GM19372 (cell line): Measurements from ENCODE around the gene RPL38.

Source experiments
- ATAC-seq: cut with Tn5 transposase; IDR thresholded peaks from one replicate; pipeline ENCODE4 v1.9.1; 2021; ENCODE audit warnings: mild to moderate bottlenecking, low read depth, moderate library complexity; ENCODE audit not compliant: unreplicated experiment

The RPL38 gene

DNA sequence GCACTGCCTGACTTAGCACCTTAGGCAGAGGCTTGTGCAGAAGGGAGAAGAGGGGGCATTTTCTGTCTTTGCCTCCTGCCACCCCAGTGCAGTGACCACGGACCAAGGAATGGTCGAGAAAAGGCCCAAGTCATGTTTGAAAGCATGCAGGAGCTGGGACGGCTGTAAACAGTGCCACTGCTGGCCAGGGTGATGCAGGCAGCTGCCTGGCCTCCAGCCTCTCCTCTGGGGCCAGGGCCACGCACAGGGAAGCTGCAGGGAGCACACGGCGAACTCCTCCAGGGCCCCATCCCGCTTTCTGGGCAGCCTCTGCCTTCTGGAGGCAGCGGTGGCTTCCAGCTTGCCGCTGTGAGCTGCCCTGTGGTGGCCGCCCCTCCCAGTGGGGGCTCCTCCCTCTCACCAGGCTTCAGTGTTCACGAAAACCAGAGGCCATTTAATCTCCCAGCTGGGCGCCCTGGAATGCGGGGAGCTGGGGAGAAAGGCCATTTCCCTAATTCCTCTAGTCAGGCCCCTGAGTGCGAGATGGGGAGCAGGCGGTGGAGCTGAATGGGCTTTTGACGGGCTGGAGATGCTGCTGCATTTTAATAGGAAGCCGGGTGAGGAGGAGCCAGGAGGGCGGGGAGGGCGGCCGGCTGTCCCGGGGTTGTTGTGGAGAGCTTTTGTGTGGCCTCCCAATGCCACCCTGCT is 41.8 kb downstream of the RPL38 start:
- ATAC-seq = no peak

DNA sequence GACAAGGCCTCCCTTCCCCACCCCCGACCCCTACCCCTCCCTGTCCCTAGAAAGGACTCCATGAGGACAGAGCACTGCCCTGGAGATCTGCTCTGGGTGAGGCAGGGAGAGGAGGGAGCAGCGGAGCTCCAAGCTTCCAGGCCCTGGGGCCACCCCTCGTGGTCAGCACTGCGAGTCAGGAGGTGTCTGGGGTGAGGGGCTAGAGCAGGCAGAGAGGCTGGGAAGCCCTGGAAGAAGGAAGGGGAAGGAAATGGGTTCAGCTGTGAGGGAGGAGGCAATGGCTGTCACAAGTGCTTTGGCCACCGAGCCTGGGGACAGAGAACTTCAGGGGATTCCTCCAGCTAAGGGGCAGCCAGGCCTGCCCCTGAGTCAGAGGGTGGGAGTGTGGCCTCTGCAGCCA is 42.4 kb downstream of the RPL38 start:
- ATAC-seq = no peak

DNA sequence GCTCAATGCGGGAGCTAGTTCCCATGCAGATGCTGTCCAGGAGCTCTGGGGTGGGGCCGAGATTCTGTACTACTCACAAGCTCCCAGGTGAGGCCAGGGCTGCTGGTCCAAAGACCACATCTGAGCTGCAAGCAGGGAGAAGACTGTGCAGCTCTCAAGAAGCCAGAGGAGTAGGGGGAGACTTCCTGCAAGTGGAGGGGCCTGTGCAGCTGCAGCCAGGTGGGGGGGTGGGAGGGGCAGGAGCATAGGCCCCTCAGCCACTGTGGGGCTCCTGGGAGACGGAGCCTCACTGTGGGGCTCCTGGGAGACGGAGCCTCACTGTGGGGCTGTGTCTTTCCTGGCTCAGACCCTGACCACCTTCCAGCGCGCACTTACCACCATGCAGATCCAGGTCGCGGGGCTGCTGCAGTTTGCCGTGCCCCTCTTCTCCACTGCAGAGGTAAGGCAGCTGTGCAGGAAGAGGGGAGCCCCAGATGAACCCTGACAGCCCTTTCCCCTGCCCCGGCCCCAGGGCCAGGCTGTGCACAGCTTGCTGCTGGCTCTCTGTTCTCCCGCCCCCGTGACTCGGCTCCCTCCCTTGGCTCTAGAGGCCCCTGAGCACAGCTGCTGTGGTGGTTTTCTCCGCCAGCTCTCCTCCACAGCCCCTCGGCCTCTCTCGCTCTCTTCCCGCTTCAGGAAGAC is 46.3 kb downstream of the RPL38 start:
- no peak for ATAC-seq

DNA sequence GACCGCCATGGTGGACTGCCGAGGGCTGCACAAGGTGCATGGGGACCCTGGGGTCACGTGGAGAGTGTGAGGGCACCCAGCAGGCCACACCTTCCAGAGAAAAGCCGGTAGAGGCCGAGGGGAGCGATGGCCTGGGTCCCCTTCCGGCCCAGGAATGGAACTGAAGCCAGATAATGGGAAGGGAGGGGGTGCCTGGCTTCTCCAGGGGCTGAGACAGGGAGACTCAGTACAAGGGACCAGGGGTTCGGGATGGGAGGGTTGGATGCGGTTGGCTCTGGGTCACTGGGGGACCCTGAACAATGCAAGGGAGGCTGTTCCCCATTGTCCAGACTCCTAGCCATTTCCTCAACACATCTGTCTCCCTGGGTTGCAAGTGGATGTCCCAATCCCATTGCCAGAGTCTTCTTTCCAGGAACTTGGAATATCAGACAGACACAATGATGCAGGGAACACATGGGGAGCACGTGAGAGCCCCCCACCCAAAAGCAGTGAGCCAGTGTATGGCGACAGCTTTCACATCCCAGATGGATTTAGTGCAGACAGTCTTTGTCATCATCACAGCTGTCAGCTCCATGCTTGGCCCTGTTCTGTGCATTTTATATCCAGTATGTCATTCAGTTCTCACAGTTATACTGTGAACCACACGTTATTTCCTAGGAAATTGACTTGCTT is 47.0 kb downstream of the RPL38 start:
- no peak for ATAC-seq

DNA sequence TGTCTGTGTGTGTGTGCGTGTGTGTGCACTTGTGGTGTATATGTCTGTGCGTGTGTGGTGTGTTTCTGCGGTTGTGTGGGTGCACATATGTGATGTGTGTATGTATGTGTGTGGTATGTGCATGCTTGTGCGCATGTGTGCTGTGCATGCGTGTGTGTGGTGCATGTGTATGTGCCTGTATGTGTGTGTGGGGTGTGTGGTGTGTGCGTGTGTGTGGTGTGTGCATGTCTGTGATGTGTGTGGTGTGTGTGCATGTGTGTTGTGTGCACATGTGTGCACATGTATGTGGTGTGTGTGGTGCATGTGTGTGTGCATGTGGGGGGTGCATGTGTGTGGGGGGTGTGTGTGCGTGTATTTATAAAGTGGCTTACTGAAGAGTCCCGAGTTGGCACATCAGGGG is 47.6 kb downstream of the RPL38 start:
- ATAC-seq = no peak

DNA sequence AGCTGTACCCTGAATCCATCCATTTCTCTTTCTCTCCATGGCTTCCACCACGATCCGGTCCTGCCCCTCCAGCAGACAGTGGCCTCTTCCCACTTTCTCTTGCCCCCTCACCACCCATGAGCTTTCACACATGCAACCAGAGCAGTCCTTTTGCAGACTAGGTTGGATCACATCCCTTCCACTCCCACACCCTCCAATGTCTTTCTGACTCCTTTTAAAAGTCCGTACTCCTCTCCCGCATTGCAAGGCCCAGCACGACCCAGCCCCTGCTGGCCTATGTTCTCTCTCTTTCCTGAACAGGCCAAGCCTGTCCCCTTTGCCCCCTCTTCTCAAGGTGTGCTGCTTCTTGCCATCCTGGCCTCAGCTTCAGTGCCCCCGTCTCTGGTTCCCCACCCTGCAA is 48.1 kb downstream of the RPL38 start:
- ATAC-seq = no peak

DNA sequence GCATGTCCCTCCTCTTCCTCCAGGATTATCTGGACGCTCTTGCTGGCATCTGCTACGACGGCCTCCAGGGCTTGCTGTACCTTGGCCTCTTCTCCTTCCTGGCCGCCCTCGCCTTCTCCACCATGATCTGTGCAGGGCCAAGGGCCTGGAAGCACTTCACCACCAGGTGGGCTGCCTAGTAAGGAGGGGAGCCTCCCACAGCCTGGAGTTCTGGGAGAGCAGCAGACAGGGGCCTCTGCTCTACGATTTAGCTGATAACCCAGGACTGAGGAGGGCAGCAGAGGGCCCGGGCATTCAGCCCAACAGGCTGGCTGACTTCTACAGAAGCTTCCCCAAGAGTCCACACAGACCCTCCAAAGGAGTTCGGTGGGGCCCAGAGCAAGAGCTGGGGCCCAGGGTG is 48.7 kb downstream of the RPL38 start:
- ATAC-seq = no peak

DNA sequence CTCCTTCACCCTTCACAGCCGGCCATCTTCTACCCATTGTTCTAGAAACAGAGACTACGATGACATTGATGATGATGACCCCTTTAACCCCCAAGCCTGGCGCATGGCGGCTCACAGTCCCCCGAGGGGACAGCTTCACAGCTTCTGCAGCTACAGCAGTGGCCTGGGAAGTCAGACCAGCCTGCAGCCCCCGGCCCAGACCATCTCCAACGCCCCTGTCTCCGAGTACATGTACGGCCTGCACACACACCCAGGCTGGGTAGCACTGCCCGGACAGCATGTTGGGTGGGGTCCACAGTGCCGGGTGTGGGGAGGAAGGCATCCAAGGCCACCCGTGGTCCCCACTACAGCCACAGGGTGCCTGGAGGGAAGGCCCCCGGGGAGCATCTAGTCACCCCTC is 49.6 kb downstream of the RPL38 start:
- no peak for ATAC-seq

DNA sequence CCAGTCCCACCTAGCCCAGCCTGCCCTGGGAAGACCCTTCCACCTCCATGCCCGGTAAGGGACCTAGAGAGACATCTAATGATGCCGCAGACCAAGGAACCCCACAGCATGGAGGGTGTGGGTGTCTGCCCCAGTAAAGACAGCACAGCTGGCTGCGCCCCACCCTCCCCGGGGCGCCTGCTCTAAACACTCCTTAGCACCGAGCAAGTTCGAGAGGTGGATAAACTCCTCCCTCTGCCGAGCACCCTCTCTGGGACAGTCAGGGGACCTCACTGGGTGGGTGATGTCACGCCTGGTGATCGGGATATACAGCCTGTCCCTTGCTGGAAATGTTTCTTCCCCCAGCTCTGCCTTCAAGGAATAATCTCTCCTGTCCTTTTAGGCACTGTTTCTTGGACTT is 53.8 kb downstream of the RPL38 start:
- ATAC-seq = no peak

DNA sequence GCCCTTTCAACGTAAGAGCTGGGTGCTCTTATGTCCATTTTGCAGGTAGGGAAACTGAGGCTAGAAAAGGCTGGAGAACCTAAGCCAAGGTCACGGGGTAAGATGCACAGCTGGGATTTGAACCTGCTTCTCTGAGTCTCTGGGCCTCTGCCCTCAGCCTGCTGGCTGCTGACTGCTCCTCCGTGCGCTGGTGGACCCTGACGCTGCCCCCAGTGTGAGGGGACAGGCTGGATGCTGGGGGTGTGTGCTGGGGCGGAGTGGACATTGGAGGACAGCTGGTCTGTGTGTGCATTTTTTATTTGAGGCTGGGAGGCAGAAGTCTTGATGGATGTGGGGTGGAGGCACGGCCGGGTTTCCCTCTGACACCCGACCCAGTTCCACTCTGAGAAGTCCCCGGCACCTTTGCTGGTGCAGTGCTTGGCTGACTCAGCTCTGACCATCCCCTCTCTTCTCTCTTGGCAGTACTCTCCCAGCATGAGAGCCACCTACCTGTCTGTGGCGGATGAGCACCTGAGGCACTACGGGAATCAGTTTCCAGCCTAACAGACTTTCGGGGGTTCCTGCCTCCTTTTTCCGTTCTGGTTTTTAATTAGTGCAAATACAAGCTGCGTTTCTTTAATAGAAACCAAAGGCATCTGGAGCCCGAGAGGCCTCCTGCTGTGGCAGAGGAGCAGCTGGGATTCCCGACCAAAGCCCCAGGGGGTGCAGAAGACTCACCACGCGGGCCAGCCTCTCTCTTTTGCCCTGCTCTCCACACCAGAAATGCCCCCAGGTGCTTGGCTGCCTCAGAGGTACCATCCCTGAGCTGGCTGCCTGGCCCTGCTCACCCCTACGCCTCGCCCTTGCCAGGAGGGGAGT is 56.4 kb downstream of the RPL38 start:
- no peak for ATAC-seq
